HEK293 (cell line): ENCODE measurements around the gene OPA3.
A peak's percentile ranks its signal among the peaks of the same experiment; 100 is the strongest.

ENCODE experiments used
- FEZF1 ChIP-seq: fragments of 450-650 bp; formaldehyde crosslinking; IDR thresholded peaks from 2 replicates; pipeline ENCODE4 v1.5.1; 2016; ENCODE audit warnings: missing biosample characterization, missing genetic modification characterization
- HIC1 ChIP-seq: fragments of 450-650 bp; formaldehyde crosslinking; IDR thresholded peaks from 2 replicates; pipeline ENCODE4 v1.5.1; 2016; ENCODE audit warnings: missing biosample characterization, missing genetic modification characterization
- KLF17 ChIP-seq: fragments of 450-650 bp; formaldehyde crosslinking; IDR thresholded peaks from 2 replicates; pipeline ENCODE4 v1.5.1; 2016; ENCODE audit warnings: missing biosample characterization, missing genetic modification characterization
- KLF9 ChIP-seq: fragments of 450-650 bp; formaldehyde crosslinking; IDR thresholded peaks from 2 replicates; pipeline ENCODE4 v1.5.1; 2016; ENCODE audit warnings: missing biosample characterization, missing genetic modification characterization, low read depth
- MEIS1 ChIP-seq: sonication (generic); formaldehyde crosslinking; IDR thresholded peaks from 2 replicates; pipeline ENCODE4 v1.8.1; 2022; ENCODE audit warnings: missing genetic modification reagents, mild to moderate bottlenecking, borderline replicate concordance
- SETDB1 ChIP-seq: IDR thresholded peaks from one replicate; pipeline ENCODE4 v1.6.1; 2017; ENCODE audit warnings: mild to moderate bottlenecking, low read length, moderate library complexity, mixed read lengths; ENCODE audit not compliant: insufficient read length
- SP3 ChIP-seq: fragments of 450-650 bp; formaldehyde crosslinking; IDR thresholded peaks from 2 replicates; pipeline ENCODE4 v1.5.1; 2016; ENCODE audit warnings: missing biosample characterization, missing genetic modification characterization
- YY2 ChIP-seq: fragments of 450-650 bp; formaldehyde crosslinking; IDR thresholded peaks from 2 replicates; pipeline ENCODE4 v1.5.1; 2016; ENCODE audit warnings: missing biosample characterization, missing genetic modification characterization
- ZBTB11 ChIP-seq: fragments of 450-650 bp; formaldehyde crosslinking; conservative IDR thresholded peaks from 2 replicates; pipeline ENCODE4 v1.5.1; 2016; ENCODE audit warnings: low read depth, missing biosample characterization, missing genetic modification characterization
- ZBTB17 ChIP-seq: fragments of 450-650 bp; formaldehyde crosslinking; IDR thresholded peaks from 2 replicates; pipeline ENCODE4 v1.5.1; 2016; ENCODE audit warnings: missing biosample characterization, missing genetic modification characterization
- ZNF146 ChIP-seq: fragments of 450-650 bp; formaldehyde crosslinking; IDR thresholded peaks from 2 replicates; pipeline ENCODE4 v1.5.1; 2016; ENCODE audit warnings: missing biosample characterization, missing genetic modification characterization
- ZNF148 ChIP-seq: fragments of 450-650 bp; formaldehyde crosslinking; IDR thresholded peaks from 2 replicates; pipeline ENCODE4 v1.5.0; 2017; ENCODE audit warnings: missing biosample characterization, missing genetic modification characterization, borderline replicate concordance
- ZNF221 ChIP-seq: fragments of 450-650 bp; formaldehyde crosslinking; IDR thresholded peaks from 2 replicates; pipeline ENCODE4 v1.5.1; 2017; ENCODE audit warnings: missing biosample characterization, missing genetic modification characterization, borderline replicate concordance
- ZNF23 ChIP-seq: fragments of 450-650 bp; formaldehyde crosslinking; IDR thresholded peaks from 2 replicates; pipeline ENCODE4 v1.5.1; 2016; ENCODE audit warnings: missing biosample characterization, missing genetic modification characterization, borderline replicate concordance
- ZNF239 ChIP-seq: fragments of 450-650 bp; formaldehyde crosslinking; IDR thresholded peaks from 2 replicates; pipeline ENCODE4 v1.5.1; 2016; ENCODE audit warnings: missing biosample characterization, missing genetic modification characterization
- ZNF26 ChIP-seq: fragments of 450-650 bp; formaldehyde crosslinking; IDR thresholded peaks from 2 replicates; pipeline ENCODE4 v1.5.1; 2016; ENCODE audit warnings: missing biosample characterization, missing genetic modification characterization
- ZNF335 ChIP-seq: fragments of 450-650 bp; formaldehyde crosslinking; conservative IDR thresholded peaks from 2 replicates; pipeline ENCODE4 v1.5.1; 2016; ENCODE audit warnings: missing biosample characterization, missing genetic modification characterization
- ZNF366 ChIP-seq: fragments of 450-650 bp; formaldehyde crosslinking; conservative IDR thresholded peaks from 2 replicates; pipeline ENCODE4 v1.5.1; 2016; ENCODE audit warnings: missing biosample characterization, missing genetic modification characterization
- ZNF394 ChIP-seq: fragments of 450-650 bp; formaldehyde crosslinking; IDR thresholded peaks from 2 replicates; pipeline ENCODE4 v1.5.1; 2016; ENCODE audit warnings: missing biosample characterization, missing genetic modification characterization, mild to moderate bottlenecking, moderate library complexity, borderline replicate concordance
- ZNF501 ChIP-seq: fragments of 450-650 bp; formaldehyde crosslinking; IDR thresholded peaks from 2 replicates; pipeline ENCODE4 v1.5.1; 2016; ENCODE audit warnings: missing biosample characterization, missing genetic modification characterization
- ZNF677 ChIP-seq: fragments of 450-650 bp; IDR thresholded peaks from 2 replicates; pipeline ENCODE4 v1.5.0; 2018; ENCODE audit warnings: missing biosample characterization, mild to moderate bottlenecking, missing genetic modification characterization, moderate library complexity
- ZNF692 ChIP-seq: fragments of 450-650 bp; formaldehyde crosslinking; IDR thresholded peaks from 2 replicates; pipeline ENCODE4 v1.5.1; 2016; ENCODE audit warnings: missing biosample characterization, missing genetic modification characterization
- ZNF776 ChIP-seq: fragments of 450-650 bp; formaldehyde crosslinking; IDR thresholded peaks from 2 replicates; pipeline ENCODE4 v1.5.0; 2017; ENCODE audit warnings: missing biosample characterization, missing genetic modification characterization, borderline replicate concordance
- ZSCAN4 ChIP-seq: fragments of 450-650 bp; formaldehyde crosslinking; IDR thresholded peaks from 2 replicates; pipeline ENCODE4 v1.5.1; 2017; ENCODE audit warnings: missing biosample characterization, missing genetic modification characterization
- ZSCAN5A ChIP-seq: fragments of 450-650 bp; formaldehyde crosslinking; IDR thresholded peaks from 2 replicates; pipeline ENCODE4 v1.5.1; 2016; ENCODE audit warnings: missing biosample characterization, missing genetic modification characterization

Gene OPA3

GRCh38 chr19:45542234-45542668, 42.4 kb downstream of the OPA3 start (continued):
- TF ChIP-seq ZSCAN4 (tag by site-specific recombination), result no peak
- no peak for TF ChIP-seq ZNF501
- no peak for TF ChIP-seq MEIS1 (CRISPR knock-in tag)
- TF ChIP-seq ZNF776, result no peak
- no peak for TF ChIP-seq ZBTB11 (tag by site-specific recombination)
- no peak for TF ChIP-seq YY2 (tag by site-specific recombination)
- TF ChIP-seq HIC1 (tag by site-specific recombination), result no peak
- no peak for TF ChIP-seq ZSCAN5A
- TF ChIP-seq FEZF1 (tag by site-specific recombination), result peak; percentile 91
- TF ChIP-seq ZNF677 (tag by site-specific recombination), result no peak
- no peak for TF ChIP-seq ZNF221 (tag by site-specific recombination)
- TF ChIP-seq ZNF239, result no peak
- no peak for TF ChIP-seq ZNF146 (tag by site-specific recombination)
- no peak for TF ChIP-seq SP3
- TF ChIP-seq ZNF23 (tag by site-specific recombination), result no peak
- peak; percentile 22 for TF ChIP-seq SETDB1
- TF ChIP-seq ZNF335 (tag by site-specific recombination), result no peak
- TF ChIP-seq KLF17, result no peak
- TF ChIP-seq ZNF26 (tag by site-specific recombination), result no peak
- no peak for TF ChIP-seq ZNF394 (tag by site-specific recombination)
- TF ChIP-seq ZBTB17, result peak; percentile 50; the same call in 1 of the 2 replicates
- TF ChIP-seq ZNF366 (tag by site-specific recombination), result no peak; the same call in 1 of the 2 replicates
- no peak for TF ChIP-seq ZNF148 (tag by site-specific recombination)
- 0 out of 2 replicates have a peak, but pooled peaks have one; percentile 25 for TF ChIP-seq ZNF692 (tag by site-specific recombination)
- TF ChIP-seq KLF9, result no peak
